Limb (tissue), 2 donors: ENCODE measurements around the gene ANO2.

Experiments
- DNase-seq, 2 donors: peaks; one replicate each; pipeline ENCODE4 v3.0.0-alpha.2; 2016; ENCODE audit errors: extremely low spot score in 2 of 2

The ANO2 gene

GRCh38 chr12:5945071-5946008, at the start of gene ANO2:
Gene ANO2, minus strand, starts transcription at chr12:5945259. Its CDS starts 42 bp downstream, at chr12:5945217.
- DNase-seq: peak; percentile 26 to 74

- no peak for DNase-seq
Measured at GRCh38 chr12:5989621-5990020, 44.6 kb upstream of the ANO2 start.

- DNase-seq: peak; percentile 68 to 88
Measured at GRCh38 chr12:5988659-5989116, 43.6 kb upstream of the ANO2 start.

GRCh38 chr12:5988088-5988487, 43.0 kb upstream of the ANO2 start:
- no peak for DNase-seq

- no peak for DNase-seq
Measured at GRCh38 chr12:5987573-5987972, 42.5 kb upstream of the ANO2 start.

- no peak for DNase-seq
Measured at GRCh38 chr12:5985471-5985870, 40.4 kb upstream of the ANO2 start.

- no peak for DNase-seq
Measured at GRCh38 chr12:5984873-5985272, 39.8 kb upstream of the ANO2 start.

GRCh38 chr12:5982106-5982505, 37.0 kb upstream of the ANO2 start:
- DNase-seq: no peak

- no peak for DNase-seq
Measured at GRCh38 chr12:5977556-5977955, 32.5 kb upstream of the ANO2 start.

- DNase-seq: no peak
Measured at GRCh38 chr12:5976711-5977110, 31.7 kb upstream of the ANO2 start.

- no peak for DNase-seq
Measured at GRCh38 chr12:5976196-5976595, 31.1 kb upstream of the ANO2 start.

GRCh38 chr12:5973461-5974115, 28.5 kb upstream of the ANO2 start:
- DNase-seq: no peak

- peak in 1 of 2 donors; percentile 7 for DNase-seq
Measured at GRCh38 chr12:5972387-5972786, 27.3 kb upstream of the ANO2 start.

- DNase-seq: peak in 1 of 2 donors; percentile 7
Measured at GRCh38 chr12:5971194-5971850, 26.3 kb upstream of the ANO2 start.

GRCh38 chr12:5969974-5970690, 25.1 kb upstream of the ANO2 start:
- peak in 1 of 2 donors; percentile 18 for DNase-seq

- DNase-seq: peak in 1 of 2 donors; percentile 18
Measured at GRCh38 chr12:5969156-5969973, 24.3 kb upstream of the ANO2 start.

- peak in 1 of 2 donors; percentile 21 for DNase-seq
Measured at GRCh38 chr12:5967645-5968415, 22.8 kb upstream of the ANO2 start.

GRCh38 chr12:5966486-5967095, 21.5 kb upstream of the ANO2 start:
- DNase-seq: no peak

- DNase-seq: peak; percentile 21 to 67
Measured at GRCh38 chr12:5965950-5966383, 20.9 kb upstream of the ANO2 start.
